Activated CD8-positive, alpha-beta memory T cell treated with anti-CD3 and anti-CD28 coated beads, Interleukin-2, amount 50 U/mL, for 24 hours (primary cell): ENCODE measurements around the gene SULT1C3.
"Not testable (repeated sequence)": the region's sequence is repeated elsewhere in the genome, so short reads cannot be mapped to it uniquely, and the experiment has no call there.

Source experiments
- DNase-seq: peaks from one replicate; pipeline ENCODE4 v3.0.0-alpha.2; 2020; ENCODE audit errors: extremely low read depth

The SULT1C3 gene

DNA sequence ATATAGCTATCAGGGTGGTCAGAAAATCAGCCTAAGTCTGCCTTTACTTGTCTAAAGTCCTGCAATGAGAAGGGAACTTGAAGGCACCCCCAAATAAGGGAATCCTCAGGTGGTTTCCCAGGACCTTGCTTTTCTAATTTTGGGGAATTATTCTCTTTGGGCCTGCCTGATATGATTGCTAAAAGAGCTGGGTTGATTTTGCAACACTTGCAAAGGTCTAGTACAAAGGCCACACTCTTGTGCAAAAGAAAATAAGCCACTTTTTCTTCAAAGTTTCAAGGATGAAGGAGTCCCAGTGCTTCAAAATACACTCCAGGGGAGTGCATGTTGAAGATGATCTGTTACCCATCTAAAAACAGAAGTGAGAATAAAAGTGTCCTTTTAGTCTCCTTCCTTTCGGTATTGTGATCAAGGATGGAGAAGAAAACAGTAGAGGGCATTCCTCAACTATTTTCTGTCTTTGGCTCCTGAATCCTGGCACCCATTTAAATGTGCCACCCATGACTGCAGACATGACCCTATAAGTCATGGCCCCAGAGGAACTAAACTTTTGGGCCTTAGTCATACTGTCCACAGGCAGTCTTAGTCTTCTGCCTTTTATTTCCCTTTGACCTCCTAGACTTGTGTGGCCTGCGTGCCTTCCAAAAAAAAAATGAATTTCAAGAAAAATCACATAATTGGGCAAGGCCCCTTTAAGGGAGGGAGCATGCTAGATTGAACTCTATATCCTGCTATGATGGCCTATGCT, 5.1 kb downstream of the SULT1C3 start:
- no peak for DNase-seq

GRCh38 chr2:108253106-108253505, 13.3 kb downstream of the SULT1C3 start:
- DNase-seq = no peak

- DNase-seq = no peak
Measured at GRCh38 chr2:108257757-108258331, 18.1 kb downstream of the SULT1C3 start.

DNA sequence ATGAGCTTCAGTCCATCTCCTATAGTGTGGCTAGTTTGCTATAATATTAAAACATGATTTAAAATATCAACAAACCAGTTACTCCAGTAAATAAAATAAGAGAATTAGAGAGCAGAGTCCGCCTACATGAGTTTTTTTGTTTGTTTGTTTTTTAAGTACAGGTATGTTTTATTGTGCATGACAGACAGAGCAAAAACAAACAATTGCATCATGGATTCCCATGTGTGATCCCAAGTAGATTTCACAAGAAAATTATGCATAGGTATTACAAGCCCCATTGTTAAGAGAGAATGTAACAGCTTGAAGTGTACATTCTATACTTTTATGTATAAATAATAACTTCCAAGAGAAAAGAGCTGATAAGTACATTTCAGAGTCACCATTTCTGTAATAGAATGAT, 21.0 kb downstream of the SULT1C3 start:
- DNase-seq = no peak

DNA sequence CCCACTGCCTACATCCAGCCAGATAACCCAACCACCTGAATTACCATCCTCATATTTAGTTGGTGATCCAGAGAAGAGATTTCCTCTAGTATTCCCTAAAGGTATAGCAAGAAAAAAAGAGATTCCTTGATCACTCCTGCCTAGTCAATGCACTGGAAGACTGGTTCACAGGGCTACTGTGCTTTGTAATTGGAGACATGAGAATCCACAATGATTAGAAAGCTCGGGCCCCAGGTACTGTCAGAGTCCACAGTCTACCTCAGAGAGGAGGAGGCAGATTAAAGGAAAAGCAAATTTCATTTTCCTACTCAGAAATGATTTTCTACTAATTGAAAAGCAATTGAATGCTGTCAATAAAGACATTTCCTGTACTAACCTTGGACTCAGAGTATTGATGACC, 22.3 kb downstream of the SULT1C3 start:
- no peak for DNase-seq

GRCh38 chr2:108263401-108263800, 23.6 kb downstream of the SULT1C3 start:
- DNase-seq = no peak

DNA sequence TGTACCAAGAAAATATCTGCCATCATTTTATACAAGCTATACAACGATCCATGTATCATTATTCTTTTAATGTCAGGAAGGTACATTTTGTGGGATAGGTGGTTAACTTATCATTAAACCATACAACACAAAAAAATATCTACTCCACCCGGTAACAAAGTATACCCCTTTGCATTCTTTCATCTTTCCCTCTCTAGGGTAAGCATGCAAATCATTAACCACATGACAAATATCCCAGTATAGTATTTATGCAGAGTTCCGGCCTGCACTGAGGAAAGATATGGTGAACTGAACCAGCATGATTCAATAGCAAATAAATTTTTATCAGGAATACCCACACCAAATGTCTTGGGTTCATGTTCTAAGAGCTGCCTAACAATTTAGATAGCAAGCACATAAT, 26.4 kb downstream of the SULT1C3 start:
- no peak for DNase-seq

DNA sequence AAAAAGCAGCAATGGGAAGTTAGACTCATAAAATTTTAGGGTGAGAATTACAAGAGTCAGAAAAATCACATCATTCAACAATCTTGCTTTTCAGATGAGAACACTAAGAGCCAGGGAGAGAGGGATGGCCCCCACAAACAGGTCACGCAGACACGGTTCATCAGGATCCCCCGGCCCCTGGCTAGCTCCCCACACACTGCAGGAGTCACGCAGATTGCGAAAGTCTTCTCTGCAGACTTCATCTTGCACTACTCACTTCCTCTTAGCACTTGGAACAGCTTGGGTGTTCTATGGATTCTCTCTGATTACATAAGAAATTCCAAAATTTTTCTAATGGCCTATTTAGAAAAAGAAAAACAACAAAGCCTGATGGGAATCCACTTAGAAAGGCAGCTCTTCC, 27.3 kb downstream of the SULT1C3 start:
- DNase-seq = no peak

DNA sequence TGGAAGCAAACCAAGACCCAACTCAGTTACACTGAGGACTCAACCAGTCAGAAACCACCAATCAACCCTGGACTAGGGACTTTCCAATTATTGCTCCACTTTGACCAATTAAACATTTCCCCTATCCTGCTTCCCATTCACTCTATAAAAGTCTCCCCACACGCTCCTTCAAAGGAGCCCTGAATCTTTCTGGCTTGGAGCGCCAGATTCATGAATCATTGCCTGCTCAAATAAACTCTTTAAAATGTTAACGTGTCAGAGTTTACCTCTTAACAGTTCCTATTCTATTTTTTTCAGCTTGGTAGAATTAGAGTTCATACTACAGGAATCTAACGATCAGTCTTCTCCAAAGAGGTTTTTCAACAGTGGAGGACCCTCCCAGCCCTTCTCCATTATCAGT, 28.2 kb downstream of the SULT1C3 start:
- DNase-seq = no peak

GRCh38 chr2:108270346-108270745, 30.6 kb downstream of the SULT1C3 start:
- DNase-seq = no peak

DNA sequence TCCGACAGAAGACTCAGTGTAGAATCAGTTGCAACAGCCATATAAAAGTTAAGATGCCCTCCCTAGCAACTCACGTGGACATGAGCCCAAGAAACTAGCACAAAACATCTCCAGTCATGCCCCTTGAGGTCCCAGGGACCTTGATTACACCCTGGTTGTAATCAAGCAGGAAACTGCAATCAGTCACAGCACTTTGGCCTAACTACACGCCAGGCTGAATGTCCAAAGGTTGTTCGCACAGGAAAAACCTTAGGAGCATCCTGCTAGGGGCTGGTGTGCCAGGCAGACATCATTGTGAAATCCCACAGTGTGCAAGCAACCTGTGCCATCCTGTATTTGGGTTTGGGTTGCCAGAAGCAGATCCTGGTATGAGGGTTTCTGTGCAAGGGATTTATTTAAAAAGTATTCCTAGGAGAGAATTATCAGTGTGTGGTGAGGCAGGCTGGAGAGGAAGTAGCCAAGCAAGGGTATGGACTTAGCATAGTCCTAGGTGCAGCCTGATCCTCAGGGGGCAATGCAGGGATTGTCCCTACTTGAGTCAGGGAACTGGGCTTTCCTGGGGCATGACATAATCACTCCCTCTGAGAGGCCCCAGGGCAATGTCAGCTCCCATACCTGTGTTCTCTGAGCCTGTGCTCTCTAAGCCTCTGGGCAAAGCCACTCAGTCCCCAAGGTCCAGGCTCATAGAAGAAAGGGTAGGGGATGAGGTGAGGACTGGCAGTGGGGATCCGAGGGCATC, 31.2 kb downstream of the SULT1C3 start:
- DNase-seq = no peak

DNA sequence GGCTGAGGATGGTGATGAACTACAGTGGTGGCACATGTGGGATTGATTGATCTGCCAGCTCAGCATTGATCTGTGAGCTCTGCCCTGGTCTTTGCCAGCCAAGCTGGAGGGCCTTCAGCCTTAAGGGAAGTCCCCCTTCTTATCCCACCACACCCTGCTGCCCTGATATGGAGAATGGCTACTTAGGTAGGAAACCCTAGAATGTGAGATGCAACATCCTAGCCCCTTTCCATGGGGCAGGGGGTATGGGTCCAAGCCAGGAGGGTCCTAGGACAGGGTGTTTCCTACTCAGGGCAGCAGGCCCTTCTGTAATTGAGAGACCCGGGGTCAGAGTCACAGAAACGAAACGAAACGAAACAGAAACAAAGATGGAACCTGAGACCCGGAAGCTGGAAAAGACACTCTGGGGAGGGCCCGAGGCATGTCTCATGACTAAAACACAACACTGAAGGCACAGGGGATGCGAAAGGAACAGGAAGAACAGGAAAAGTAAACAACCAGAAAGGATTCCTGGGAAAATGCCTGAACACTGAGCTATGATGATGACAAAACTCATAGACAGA, 32.0 kb downstream of the SULT1C3 start:
- DNase-seq = no peak

GRCh38 chr2:108278631-108279030, 38.9 kb downstream of the SULT1C3 start:
- DNase-seq = no peak

DNA sequence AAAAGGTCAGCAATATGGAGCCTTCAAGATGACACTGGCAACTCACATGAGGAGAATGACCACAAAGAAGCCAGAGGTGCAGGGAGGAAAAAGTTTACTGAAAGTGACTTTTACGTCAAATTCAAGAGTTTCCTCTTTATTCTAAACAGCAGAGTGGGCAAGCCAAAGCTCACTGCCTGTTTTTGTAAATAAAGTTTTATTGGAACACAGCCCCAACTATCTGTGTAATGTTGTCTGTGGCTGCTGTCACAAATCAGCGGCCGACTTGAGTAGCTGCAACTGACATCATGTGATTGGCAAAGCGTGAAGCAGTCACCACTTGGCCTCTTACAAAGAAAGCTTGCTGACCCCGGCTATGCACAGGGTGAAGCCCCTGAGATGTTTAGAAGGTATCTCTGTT, 39.7 kb downstream of the SULT1C3 start:
- DNase-seq = no peak

GRCh38 chr2:108280466-108280865, 40.7 kb downstream of the SULT1C3 start:
- no peak for DNase-seq

DNA sequence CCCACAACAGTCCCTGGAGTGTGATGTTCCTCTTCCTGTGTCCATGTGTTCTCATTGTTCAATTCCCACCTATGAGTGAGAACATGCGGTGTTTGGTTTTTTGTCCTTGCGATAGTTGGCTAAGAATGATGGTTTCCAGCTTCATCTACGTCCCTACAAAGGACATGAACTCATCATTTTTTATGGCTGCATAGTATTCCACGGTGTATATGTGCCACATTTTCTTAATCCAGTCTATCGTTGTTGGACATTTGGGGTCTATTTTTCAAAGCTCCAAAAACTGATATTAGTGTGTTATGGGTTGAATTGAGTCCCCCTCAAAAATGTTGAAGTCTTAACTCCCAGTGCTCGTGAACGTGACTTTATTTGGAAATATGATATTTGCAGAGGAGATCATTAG, 44.8 kb downstream of the SULT1C3 start:
- DNase-seq = not testable (repeated sequence)

DNA sequence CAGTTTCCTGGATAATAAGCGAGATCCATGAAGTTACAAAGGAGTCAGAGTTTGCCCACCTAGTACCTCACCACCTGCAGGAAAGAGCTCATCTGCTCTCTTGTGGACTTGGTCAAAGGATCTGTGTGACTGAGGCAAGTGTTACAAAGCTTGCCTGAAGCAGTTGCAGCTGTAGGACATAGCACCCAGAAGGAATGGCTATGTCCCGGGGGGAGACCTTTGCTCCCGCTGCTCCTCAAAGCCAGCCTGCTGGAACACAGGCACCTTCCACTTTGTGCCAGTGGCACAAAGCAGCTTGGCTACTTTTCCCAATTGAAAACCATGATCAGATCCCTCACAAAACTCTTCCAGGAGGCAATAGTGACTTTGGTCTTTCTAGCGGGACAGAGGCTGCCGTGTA, 45.8 kb downstream of the SULT1C3 start:
- no peak for DNase-seq

GRCh38 chr2:108287169-108287568, 47.4 kb downstream of the SULT1C3 start:
- no peak for DNase-seq

GRCh38 chr2:108288534-108289106, 48.9 kb downstream of the SULT1C3 start, which contains the start of gene SULT1C2:
Gene SULT1C2, plus strand, starts transcription at chr2:108288895. Its CDS starts 4,773 bp downstream, at chr2:108293668.
- no peak for DNase-seq

GRCh38 chr2:108293850-108294249, 54.1 kb downstream of the SULT1C3 start:
- no peak for DNase-seq

DNA sequence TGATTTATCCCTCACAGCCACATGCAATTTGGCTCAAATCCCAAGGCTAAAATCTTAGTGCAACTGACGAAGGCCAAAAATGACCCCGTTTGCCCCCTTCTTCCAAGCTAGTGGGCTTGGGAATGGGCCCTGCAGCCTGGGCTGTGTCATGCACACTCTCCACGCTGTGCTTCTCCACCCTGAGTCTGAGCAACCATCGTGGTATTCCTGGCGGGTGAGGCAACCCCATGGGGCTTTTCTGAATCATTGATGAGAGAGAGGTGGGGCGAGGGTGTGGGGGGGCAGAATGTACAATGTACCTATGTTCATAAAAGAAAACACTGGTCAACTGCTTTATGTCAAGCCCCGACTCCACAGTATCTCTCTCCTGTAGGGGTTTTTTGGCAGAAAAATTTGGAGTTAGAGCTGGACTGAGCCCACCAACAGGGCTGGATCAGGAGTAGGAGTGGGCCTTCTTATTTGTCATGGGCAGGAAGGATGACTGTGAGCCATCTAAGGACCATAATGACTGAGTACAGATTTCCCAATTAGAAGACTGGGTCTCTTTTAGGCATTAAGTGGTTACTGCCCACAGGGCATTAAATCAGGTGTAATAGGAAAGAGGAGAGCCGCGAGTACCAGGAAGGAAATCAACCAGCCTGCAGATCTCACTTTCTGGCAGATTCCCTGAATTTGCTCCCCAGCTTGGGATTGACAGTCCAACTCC, 57.8 kb downstream of the SULT1C3 start:
- DNase-seq = no peak

DNA sequence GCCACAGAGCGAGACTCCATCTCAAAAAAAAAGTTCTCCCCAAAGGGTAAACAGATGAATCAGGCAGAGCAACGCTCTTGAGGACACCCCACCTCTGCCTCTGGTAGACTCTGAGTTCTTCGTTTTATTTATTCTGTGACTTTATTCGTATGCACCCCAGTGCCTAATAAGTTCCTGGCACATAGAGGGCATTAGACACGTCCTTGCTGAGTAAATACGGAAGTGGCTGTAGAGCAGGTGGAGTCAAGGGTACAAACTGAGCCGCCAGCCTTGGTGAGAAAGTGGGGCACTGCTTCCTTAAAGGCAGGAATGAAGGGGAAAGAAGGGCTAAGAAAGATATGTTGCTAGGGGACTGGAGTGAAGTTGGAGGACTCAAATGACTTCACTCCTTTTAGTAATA, 61.8 kb downstream of the SULT1C3 start:
- no peak for DNase-seq
